ENCODE measurements around the gene RPL22L1.
"Not testable (repeated sequence)": the region's sequence is repeated elsewhere in the genome, so short reads cannot be mapped to it uniquely, and the experiment has no call there.

RPL22L1 gene

DNA sequence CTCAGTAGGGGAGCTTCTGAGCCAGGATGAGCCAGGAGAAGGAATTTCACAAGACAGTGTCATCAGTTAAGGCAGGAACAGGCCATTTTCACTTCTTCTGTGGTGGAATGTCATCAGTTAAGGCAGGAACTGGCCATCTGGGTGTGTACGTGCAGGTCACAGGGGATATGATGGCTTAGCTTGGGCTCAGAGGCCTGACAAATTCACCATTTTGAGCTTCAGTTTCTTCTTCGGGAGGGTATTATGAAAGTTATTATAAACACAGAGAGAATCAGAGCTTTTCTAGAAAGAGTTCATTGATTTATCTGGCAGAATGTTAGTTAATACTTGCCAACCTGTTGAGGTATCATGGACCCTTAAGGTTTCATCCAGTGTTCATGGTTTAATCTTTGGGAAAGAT lies 46.4 kb downstream of the RPL22L1 start:
- not testable (repeated sequence) for DNase-seq

DNA sequence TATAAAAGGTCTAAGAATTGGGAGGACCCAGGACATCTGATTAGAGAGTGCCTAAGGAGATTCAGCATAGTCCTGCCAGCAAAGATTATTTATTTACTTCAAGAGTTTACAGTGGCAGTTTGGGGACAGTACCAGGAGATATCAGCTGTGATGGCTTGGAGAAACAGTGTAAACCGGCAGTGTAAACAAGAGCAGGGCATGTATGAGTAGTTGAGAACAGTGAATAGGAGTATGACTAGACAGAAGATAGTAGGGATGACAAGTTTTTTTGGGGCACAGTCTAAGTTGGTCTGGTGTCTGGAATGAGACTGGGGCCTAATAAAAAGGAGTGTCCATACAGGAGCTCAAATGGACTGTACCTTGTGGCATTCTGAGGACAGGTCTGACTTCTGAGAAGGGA lies 51.7 kb downstream of the RPL22L1 start:
- DNase-seq, result not testable (repeated sequence)

DNA sequence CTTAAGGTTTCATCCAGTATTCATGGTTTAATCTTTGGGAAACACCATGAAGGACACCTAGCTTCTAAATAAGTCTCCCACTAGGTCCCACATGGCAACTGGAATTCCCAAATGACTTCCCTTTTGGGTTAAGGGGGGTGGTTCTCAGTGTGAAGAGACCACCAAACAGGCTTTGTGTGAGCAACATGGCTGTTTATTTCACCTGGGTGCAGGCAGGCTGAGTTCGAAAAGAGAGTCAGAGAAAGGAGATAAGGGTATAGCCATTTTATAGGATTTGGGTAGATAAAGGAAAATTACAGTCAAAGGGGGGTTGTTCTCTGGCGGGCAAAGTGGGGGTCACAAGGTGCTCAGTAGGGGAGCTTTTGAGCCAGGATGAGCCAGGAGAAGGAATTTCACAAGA lies 52.5 kb downstream of the RPL22L1 start:
- DNase-seq, result not testable (repeated sequence)

DNA sequence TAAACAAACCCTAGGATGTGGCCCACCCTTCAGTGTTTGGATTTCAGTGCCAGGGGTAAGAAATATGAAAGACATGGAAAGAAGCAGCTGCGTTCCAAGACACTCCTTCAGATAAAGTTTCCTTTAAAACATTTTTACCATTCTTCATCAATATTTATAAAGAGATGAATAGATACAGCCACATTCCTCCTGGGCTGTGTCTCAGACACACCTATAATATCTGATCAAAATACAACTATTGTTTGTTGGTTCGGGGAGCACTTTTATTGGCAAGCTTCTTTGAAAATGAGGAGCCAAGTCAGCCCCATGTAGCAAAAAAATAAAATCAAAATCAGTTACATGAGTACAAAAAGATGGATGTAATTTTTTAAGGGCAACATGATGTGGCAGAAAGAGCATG lies 53.2 kb downstream of the RPL22L1 start:
- no peak for DNase-seq

DNA sequence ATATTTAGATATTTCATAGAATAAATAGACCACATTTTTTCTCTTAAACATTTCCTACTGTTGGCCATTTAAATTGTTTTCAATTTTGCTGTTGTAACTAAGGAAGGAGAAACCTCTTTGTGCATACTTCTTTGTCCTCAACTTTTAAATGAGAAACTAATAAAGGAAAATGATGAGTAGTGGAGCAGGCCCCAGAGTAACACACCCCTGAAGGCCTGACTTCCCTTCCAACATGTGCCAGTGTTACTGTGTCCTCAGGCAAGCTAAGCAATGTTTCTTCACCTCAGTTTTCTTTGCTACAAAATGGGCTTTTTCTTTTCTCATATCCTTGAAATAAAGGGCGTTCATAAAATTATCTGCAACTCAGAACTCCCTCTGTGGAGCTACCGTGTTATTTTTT lies 53.7 kb downstream of the RPL22L1 start:
- no peak for DNase-seq

DNA sequence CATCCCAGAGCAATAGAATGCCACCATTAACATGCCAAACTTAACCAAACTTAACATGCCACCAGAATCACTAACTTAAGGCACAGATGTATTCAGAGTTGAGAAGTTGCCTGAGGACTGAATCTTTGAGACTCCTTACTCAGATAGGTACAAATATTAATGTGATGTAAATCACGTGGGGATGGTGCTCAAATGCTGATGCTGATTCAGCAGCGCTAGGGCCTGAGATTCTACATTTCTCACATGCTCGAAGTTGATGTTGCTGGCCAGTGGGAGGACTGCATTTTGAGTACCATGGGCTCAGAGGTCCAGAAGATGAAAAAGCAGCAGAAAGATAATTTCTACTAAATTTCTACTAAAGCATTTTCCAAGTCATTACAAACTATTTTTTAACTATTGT lies 54.1 kb downstream of the RPL22L1 start:
- DNase-seq, result no peak

DNA sequence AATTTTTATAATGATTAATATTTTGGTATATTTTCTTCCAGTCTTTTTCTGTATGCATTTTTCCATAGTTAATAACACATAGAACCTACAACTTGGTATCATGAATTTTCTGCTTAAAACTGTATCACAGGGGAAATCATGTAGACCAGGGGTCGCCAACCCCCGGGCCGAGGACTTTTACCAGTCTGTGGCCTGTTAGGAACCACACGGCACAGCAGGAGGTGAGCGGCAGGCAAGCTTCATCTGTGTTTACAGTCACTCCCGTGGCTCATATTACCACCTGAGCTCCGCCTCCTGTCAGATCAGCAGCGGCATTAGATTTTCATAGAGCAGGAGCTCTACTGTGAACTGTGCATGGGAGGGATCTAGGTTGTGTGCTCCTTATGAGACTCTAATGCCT lies 54.7 kb downstream of the RPL22L1 start:
- DNase-seq, result no peak

Data from amniotic stem cell (primary cell).